GM18907 (cell line): Measurements from ENCODE around the gene CCNT1.
"Not testable (repeated sequence)": the region's sequence is repeated elsewhere in the genome, so short reads cannot be mapped to it uniquely, and the experiment has no call there.

Experiments
- ATAC-seq: cut with Tn5 transposase; IDR thresholded peaks from one replicate; pipeline ENCODE4 v1.9.1; 2021; ENCODE audit warnings: mild to moderate bottlenecking, moderate library complexity; ENCODE audit not compliant: unreplicated experiment

CCNT1 gene

DNA sequence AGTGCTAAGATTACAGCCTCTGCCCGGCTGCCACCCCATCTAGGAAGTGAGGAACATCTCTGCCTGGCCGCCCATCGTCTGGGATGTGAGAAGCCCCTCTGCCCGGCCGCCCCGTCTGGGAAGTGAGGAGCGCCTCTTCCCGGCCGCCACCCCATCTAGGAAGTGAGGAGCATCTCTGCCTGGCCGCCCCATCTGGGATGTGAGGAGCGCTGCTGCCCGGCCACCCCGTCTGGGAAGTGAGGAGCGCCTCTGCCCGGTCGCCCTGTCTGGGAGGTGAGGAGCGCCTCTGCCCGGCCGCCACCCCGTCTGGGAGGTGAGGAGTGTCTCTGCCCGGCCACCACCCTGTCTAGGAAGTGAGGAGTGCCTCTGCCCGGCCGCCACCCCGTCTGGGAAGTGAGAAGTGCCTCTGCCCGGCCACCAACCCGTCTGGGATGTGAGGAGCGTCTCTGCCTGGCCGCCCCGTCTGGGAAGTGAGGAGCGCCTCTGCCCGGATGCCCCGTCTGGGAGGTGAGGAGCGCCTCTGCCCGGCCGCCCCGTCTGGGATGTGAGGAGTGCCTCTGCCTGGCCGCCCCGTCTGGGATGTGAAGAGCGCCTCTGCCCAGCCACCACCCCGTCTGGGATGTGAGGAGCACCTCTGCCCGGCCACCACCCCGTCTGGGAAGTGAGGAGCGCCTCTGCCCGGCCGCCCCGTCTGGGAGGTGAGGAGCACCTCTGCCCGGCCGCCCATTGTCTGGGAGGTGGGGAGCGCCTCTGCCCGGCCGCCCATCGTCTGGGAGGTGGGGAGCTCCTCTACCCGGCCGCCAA, 74.6 kb downstream of the CCNT1 start:
- ATAC-seq: not testable (repeated sequence)

GRCh38 chr12:48640854-48641253, 75.7 kb downstream of the CCNT1 start:
- no peak for ATAC-seq

GRCh38 chr12:48640428-48640827, 76.1 kb downstream of the CCNT1 start:
- no peak for ATAC-seq
